ENCODE results near the gene SPPL3.

SPPL3 gene

GRCh38 chr12:120932058-120932457 is 27.9 kb upstream of the SPPL3 start:
- TF ChIP-seq GATA1 (IDR thresholded peaks at IDR 0.05; ENCODE audit: low read depth, low read length): no peak
- no peak for TF ChIP-seq POLR2A (IDR thresholded peaks at IDR 0.05; ENCODE audit: low read length)
- no peak for DNase-seq

DNA sequence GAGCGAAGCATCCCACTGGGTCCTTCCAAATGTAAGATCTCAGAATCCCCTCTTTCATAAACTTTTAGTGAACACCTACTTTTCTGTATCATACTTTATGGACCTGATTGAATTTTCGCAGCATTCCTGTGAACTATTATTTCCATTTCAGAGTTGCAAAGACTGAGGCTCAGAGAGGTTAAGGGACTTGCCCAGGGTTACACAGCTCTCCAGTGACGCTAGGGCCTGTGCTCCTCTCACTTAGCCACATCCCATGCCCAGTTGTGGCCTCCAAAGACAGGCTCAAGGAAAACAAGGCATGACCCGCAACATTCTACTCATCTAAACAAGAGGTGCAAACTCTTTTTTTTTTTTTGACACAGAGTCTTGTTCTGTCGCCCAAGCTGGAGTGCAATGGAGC is 25.9 kb upstream of the SPPL3 start:
- DNase-seq: no peak
- TF ChIP-seq GATA1 (IDR thresholded peaks at IDR 0.05; ENCODE audit: low read depth, low read length) (no peak), POLR2A (IDR thresholded peaks at IDR 0.05; ENCODE audit: low read length) (no peak)

DNA sequence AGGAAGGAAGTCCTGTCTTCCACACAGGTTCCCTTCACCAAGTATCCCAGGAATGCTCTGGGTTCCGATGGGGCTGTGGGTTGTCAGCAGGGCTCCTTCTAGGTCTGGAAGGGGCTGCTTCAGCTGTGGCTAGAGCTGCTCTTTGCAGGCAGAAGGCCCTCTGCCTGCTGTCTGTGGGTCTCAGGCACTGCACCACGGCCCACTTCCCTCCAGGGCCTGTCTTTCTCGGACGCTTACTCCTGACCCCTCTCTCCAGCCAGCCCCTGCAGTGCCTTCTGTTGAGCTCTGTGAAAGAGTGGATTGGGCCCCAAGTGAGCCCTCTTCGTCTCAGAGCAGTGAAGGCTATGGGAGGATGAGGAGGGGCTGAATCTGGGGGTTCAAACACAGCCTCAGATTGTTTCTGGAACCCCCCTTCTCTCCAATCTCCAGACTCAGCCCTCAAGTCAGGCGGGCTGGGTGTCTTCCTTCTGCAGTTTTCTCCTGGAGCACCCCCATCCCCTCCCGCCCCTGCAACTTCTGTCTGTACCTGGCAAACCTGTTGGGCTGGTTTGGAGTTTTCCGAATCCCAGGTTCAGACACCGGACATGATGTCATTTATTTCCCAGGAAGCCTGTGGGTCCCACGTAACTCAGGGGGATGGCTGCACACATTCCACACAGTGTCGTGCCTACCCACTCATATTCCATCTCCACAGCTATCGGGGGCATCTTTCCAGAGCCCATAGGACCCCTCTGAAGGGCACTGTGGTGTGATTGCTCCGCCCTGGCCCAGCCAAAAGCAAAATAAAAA is 24.9 kb upstream of the SPPL3 start:
- no peak for DNase-seq

GRCh38 chr12:120925740-120926563 is 21.8 kb upstream of the SPPL3 start:
- no peak for DNase-seq
- TF ChIP-seq POLR2A (IDR thresholded peaks at IDR 0.05; ENCODE audit: low read length) (no peak), GATA1 (IDR thresholded peaks at IDR 0.05; ENCODE audit: low read depth, low read length) (no peak)

More for the DNA sequence above, 24.9 kb upstream of the SPPL3 start:
- no peak for TF ChIP-seq POLR2A (IDR thresholded peaks at IDR 0.05; ENCODE audit: low read length)
- no peak for TF ChIP-seq GATA1 (IDR thresholded peaks at IDR 0.05; ENCODE audit: low read depth, low read length)

DNA sequence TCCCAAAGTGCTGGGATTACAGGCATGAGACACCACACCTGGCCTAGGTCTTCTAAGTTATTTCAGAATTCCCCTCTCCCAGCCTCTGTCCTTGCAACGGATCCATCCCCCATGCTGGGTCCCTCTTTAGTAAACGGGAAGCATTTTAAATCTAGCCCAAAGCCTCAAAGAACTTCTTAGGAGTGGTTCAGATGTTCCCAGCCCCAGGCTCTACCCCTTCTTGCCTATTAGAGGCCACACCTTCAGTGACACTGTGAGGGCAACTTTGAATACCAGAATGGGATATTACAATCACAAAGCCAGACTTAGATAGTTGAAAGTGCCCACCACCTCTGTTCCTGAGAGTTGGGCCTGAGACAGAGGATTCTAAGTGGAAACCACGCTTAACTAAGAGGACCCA is 18.1 kb upstream of the SPPL3 start:
- peak in 1 of 2 experiments; percentile 29 for DNase-seq
- no peak for TF ChIP-seq GATA1 (IDR thresholded peaks at IDR 0.05; ENCODE audit: low read depth, low read length)
- no peak for TF ChIP-seq POLR2A (IDR thresholded peaks at IDR 0.05; ENCODE audit: low read length)

- peak; percentile 47 to 85 for DNase-seq
- no peak for TF ChIP-seq GATA1 (IDR thresholded peaks at IDR 0.05; ENCODE audit: low read depth, low read length)
- TF ChIP-seq POLR2A (IDR thresholded peaks at IDR 0.05; ENCODE audit: low read length): no peak
Observed at GRCh38 chr12:120921637-120922036, 17.5 kb upstream of the SPPL3 start.

GRCh38 chr12:120920178-120920577 is 16.0 kb upstream of the SPPL3 start:
- TF ChIP-seq POLR2A (IDR thresholded peaks at IDR 0.05; ENCODE audit: low read length) (no peak), GATA1 (IDR thresholded peaks at IDR 0.05; ENCODE audit: low read depth, low read length) (no peak)
- DNase-seq: no peak

- TF ChIP-seq GATA1 (IDR thresholded peaks at IDR 0.05; ENCODE audit: low read depth, low read length) (no peak), POLR2A (IDR thresholded peaks at IDR 0.05; ENCODE audit: low read length) (no peak)
- DNase-seq: no peak
Observed at GRCh38 chr12:120917748-120918147, 13.6 kb upstream of the SPPL3 start.

- no peak for DNase-seq
- TF ChIP-seq GATA1 (IDR thresholded peaks at IDR 0.05; ENCODE audit: low read depth, low read length) (no peak), POLR2A (IDR thresholded peaks at IDR 0.05; ENCODE audit: low read length) (no peak)
Observed at GRCh38 chr12:120916561-120916960, 12.4 kb upstream of the SPPL3 start.

DNA sequence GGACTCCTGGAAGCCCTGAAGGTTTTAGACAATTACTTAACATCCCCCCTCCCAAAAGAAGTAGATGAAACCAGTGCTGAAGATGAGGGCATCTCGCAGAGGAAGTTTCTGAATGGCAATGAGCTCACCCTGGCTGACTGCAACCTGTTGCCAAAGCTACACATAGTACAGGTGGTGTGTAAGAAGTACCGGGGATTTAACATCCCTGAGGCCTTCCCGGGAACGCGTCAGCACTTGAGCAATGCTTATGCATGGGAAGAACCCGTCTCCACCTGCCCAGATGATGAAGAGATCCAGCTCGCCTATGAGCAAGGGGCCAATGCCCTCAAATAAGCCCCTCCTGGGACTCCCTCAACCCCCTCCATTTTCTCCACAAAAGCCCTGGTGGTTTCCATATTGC is 10.6 kb upstream of the SPPL3 start:
- no peak for DNase-seq
- TF ChIP-seq POLR2A (IDR thresholded peaks at IDR 0.05; ENCODE audit: low read length) (no peak), GATA1 (IDR thresholded peaks at IDR 0.05; ENCODE audit: low read depth, low read length) (no peak)

DNA sequence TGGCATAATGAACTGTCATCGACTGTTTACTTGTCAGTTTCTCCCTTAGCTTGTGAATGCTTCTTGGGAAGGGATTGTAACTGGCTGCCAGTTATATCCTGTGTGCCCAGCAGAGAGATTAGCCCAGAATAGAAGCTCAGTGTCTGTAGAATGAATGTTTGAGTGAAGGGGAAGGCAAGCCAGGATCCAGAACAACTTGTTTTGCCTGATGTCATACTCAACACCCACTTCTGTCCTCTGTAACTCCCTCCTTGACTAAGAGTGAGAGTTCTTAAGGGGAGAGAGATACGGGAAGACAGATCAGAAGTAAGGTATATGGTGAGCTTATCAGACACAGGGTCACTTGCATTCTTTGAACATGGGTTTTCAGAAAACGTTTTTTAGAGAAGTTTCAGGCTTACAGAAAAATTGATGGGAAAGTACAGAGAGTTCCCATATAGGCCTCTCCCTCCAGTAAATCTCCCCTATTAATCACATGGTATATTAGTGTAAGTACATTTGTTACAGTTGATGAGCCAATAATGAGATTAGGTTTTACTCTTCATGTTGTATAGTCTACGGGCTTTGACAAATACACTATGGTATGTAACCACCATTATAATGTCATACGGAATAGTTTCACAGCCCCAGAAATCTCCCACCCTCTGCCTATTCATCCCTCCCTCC is 5.6 kb upstream of the SPPL3 start:
- no peak for DNase-seq
- no peak for TF ChIP-seq GATA1 (IDR thresholded peaks at IDR 0.05; ENCODE audit: low read depth, low read length)
- no peak for TF ChIP-seq POLR2A (IDR thresholded peaks at IDR 0.05; ENCODE audit: low read length)

GRCh38 chr12:120905856-120906384 is 1.8 kb upstream of the SPPL3 start:
- no peak for DNase-seq
- TF ChIP-seq GATA1 (IDR thresholded peaks at IDR 0.05; ENCODE audit: low read depth, low read length) (no peak), POLR2A (IDR thresholded peaks at IDR 0.05; ENCODE audit: low read length) (no peak)

GRCh38 chr12:120903412-120904196 is 554 bp downstream of the SPPL3 start:
- no peak for TF ChIP-seq GATA1 (IDR thresholded peaks at IDR 0.05; ENCODE audit: low read depth, low read length)
- TF ChIP-seq POLR2A (IDR thresholded peaks at IDR 0.05; ENCODE audit: low read length): no peak

More at GRCh38 chr12:120903412-120904196, 554 bp downstream of the SPPL3 start:
- DNase-seq: peak; percentile 59 to 70

Data from erythroblast (primary cell).